A549 (cell line): ENCODE results near the gene SLC2A14. TPM values are rescaled to one million over a fixed set of nuclear protein-coding genes. Genes with fewer than 3 reads are reported as not detected.
"Not testable (repeated sequence)": the region's sequence is repeated elsewhere in the genome, so short reads cannot be mapped to it uniquely, and the experiment has no call there.

Experiments used
- ATAC-seq, 2 experiments: fragments of 200-7000 bp in 1 of 2; fragments of >200 bp in 1 of 2; cut with Nextera tagmentation in 1 of 2; cut with Tn5 transposase in 1 of 2; 3 replicates each; pipeline versions ENCODE4 v1.8.0 to v1.9.1; 2018 to 2020; ENCODE audit warnings: mild to moderate bottlenecking in 1 of 2, moderate library complexity in 1 of 2
- CTCF ChIA-PET: fragments of 300-600 bp; sonication (Branson Sonifier 250); formaldehyde crosslinking; extraction: SDS; loops from one replicate; lab custom pipeline; 2021; ENCODE audit warnings: antibody characterized with exemption, inconsistent platforms; lab: Yijun Ruan, JAX
- POLR2A ChIA-PET: fragments of 350-600 bp; formaldehyde crosslinking; extraction: SDS; loops from one replicate; lab custom pipeline; 2021; ENCODE audit warnings: antibody characterized with exemption, inconsistent platforms; lab: Yijun Ruan, JAX
- DNase-seq, 2 experiments: peaks; one replicate each; pipeline versions ENCODE4 v3.0.0 to v3.0.0-alpha.2; 2011 to 2016; ENCODE audit warnings: low read depth in 1 of 2, low spot score in 1 of 2
- FAIRE-seq: peaks from 2 replicates; lab custom pipeline; 2011; peaks lifted over from hg19 to GRCh38; lab: Jason Lieb, UNC
- H3K27ac ChIP-seq, 2 experiments: fragments of >200 bp; sonication (Bioruptor Twin); formaldehyde crosslinking; 3 replicates each; pipeline ENCODE4 v1.5.1; 2016 to 2017
- H3K4me1 ChIP-seq: fragments of >200 bp; sonication (Bioruptor Twin); formaldehyde crosslinking; 3 replicates; pipeline ENCODE4 v1.6.1; 2016
- H3K4me2 ChIP-seq: fragments of >200 bp; sonication (Bioruptor Twin); formaldehyde crosslinking; 3 replicates; pipeline ENCODE4 v1.6.1; 2016
- H3K4me3 ChIP-seq: fragments of >200 bp; sonication (Bioruptor Twin); formaldehyde crosslinking; 3 replicates; pipeline ENCODE4 v1.5.1; 2016
- H3K9me3 ChIP-seq: fragments of >200 bp; sonication (Bioruptor Twin); formaldehyde crosslinking; 3 replicates; pipeline ENCODE4 v1.6.1; 2016
- BHLHE40 ChIP-seq: IDR thresholded peaks from 2 replicates; pipeline ENCODE4 v1.6.1; 2012; ENCODE audit warnings: low read depth, low read length, inconsistent platforms
- EHF ChIP-seq: fragments of 250-450 bp; sonication (Bioruptor Pico); IDR thresholded peaks from 2 replicates; pipeline ENCODE4 v1.5.0; 2020; ENCODE audit warnings: mild to moderate bottlenecking
- ESRRA ChIP-seq: fragments of 150-350 bp; IDR thresholded peaks from 2 replicates; pipeline ENCODE4 v1.6.1; 2014; ENCODE audit warnings: mild to moderate bottlenecking, low read length, borderline replicate concordance
- FOSL2 ChIP-seq, 2 experiments: fragments of 450-650 bp in 1 of 2; fragments of >200 bp in 1 of 2; sonication (Bioruptor Twin) in 1 of 2; formaldehyde crosslinking; IDR thresholded peaks; 2 replicates each; pipeline versions ENCODE4 v1.5.0 to v1.6.1; 2016 to 2020; ENCODE audit warnings: mild to moderate bottlenecking in 1 of 2, moderate library complexity in 1 of 2
- GATA3 ChIP-seq: IDR thresholded peaks from 2 replicates; pipeline ENCODE4 v1.6.1; 2012; ENCODE audit warnings: borderline replicate concordance
- HDAC2 ChIP-seq: fragments of 200-600 bp; sonication (generic); IDR thresholded peaks from 2 replicates; pipeline ENCODE4 v1.6.1; 2016
- MAFK ChIP-seq: fragments of 450-650 bp; IDR thresholded peaks from 2 replicates; pipeline ENCODE4 v1.6.1; 2014; ENCODE audit not compliant: partially characterized antibody
- MYC ChIP-seq: IDR thresholded peaks from 2 replicates; pipeline ENCODE4 v1.6.1; 2012; ENCODE audit warnings: mild to moderate bottlenecking, inconsistent platforms, low read length, improper control_type of control experiment, borderline replicate concordance
- NFE2L2 ChIP-seq: fragments of 150-350 bp; conservative IDR thresholded peaks from 2 replicates; pipeline ENCODE4 v1.6.1; 2014; ENCODE audit warnings: low read length
- NR3C1 ChIP-seq: fragments of >200 bp; sonication (Bioruptor Twin); formaldehyde crosslinking; IDR thresholded peaks from 3 replicates; pipeline ENCODE4 v1.6.1; 2017
- POLR2A ChIP-seq: IDR thresholded peaks from 2 replicates; pipeline ENCODE4 v1.6.1; 2012; ENCODE audit warnings: mild to moderate bottlenecking, low read length
- RFX5 ChIP-seq: fragments of 450-650 bp; IDR thresholded peaks from 2 replicates; pipeline ENCODE4 v1.7.1; 2014; ENCODE audit warnings: antibody characterized with exemption, mild to moderate bottlenecking, moderate library complexity
- SREBF2 ChIP-seq: fragments of 450-650 bp; IDR thresholded peaks from 2 replicates; pipeline ENCODE4 v1.6.1; 2014; ENCODE audit warnings: mild to moderate bottlenecking, moderate library complexity
- TFCP2L1 ChIP-seq: fragments of 250-450 bp; sonication (Bioruptor Pico); IDR thresholded peaks from 2 replicates; pipeline ENCODE4 v1.5.0; 2021; ENCODE audit warnings: mild to moderate bottlenecking
- ZNF302 ChIP-seq: fragments of 250-450 bp; sonication (Bioruptor Pico); IDR thresholded peaks from 2 replicates; pipeline ENCODE4 v1.9.0; 2021; ENCODE audit warnings: inconsistent platforms, mild to moderate bottlenecking, moderate library complexity
- WGBS: methylation state at CpG from one replicate; pipeline ENCODE4 v1.1.6; 2017; ENCODE audit errors: missing lambda C conversion rate; 5-methylcytosine and 5-hydroxymethylcytosine counted together
- polyA plus RNA-seq, 4 experiments: library from polyadenylated mRNA; depleted of rRNA in 3 of 4; stranded (reverse); fragments of >200 nt; fragmentation: RNase III in 1 of 4; extraction: RNeasy Plus Mini Kit Qiagen cat#74134 plus additional on column Dnase treatment in 1 of 4; gene quantifications; 2 replicates in 3 of 4; 3 replicates in 1 of 4; pipeline ENCODE4 v1.2.3, GENCODE V29; 2011 to 2017
- TF ChIP-seq, protein P1 (sequence below): fragments of >200 bp; sonication (Bioruptor Twin); formaldehyde crosslinking; IDR thresholded peaks from 2 replicates; pipeline ENCODE4 v1.6.1; 2016
- TF ChIP-seq, protein P2 (sequence below): IDR thresholded peaks from 2 replicates; pipeline ENCODE4 v1.6.1; 2012

Gene SLC2A14
- polyA plus RNA-seq, 2 of the 4 experiments (the other 2 are of a cell fraction), result 0.25 to 0.68 TPM

- ChIA-PET CTCF (interaction anchor here (1.4 to 7.4 kb wide), 6 partner anchors 10 to 46 kb away, joined by 3 to 37 read pairs (median 8); no protein-coding TSS in a partner anchor), POLR2A (interaction anchor here (1.1 kb wide), 1 partner anchor 107 kb away, joined by 6 read pairs; no protein-coding TSS in a partner anchor)
- H3K4me1 ChIP-seq, result peaks cover 36% of the 10 kb centered on the region
- H3K27ac ChIP-seq, result peak overlapping the region in 1 of 2 experiments; percentile 33; a peak in 2 of 6 replicates
- H3K4me2 ChIP-seq, result peak overlapping the region; percentile 49
- ATAC-seq (no peak), FAIRE-seq (no peak), DNase-seq (no peak)
- no peak overlapping the region for H3K4me3 ChIP-seq
- 2% methylated on average over 1 of the region's 1 CpG for WGBS
- peak; percentile 41 for TF ChIP-seq MAFK
- no peak for TF ChIP-seq FOSL2 (IDR thresholded peaks at IDR 0.05)
- no peak for TF ChIP-seq FOSL2 (CRISPR knock-in tag; IDR thresholded peaks at IDR 0.05)
- no peaks in the 10 kb centered on the region for H3K9me3 ChIP-seq
Measured at GRCh38 chr12:7905071-7905470, 32.4 kb upstream of the SLC2A14 start.

- FAIRE-seq, ATAC-seq, H3K4me3 ChIP-seq, DNase-seq, H3K27ac ChIP-seq, H3K4me2 ChIP-seq, POLR2A ChIA-PET, H3K9me3 ChIP-seq: not testable (repeated sequence)
- CTCF ChIA-PET, result interaction anchor here (2.1 kb wide), 1 partner anchor 31 kb away, joined by 5 read pairs; no protein-coding TSS in a partner anchor
- WGBS, result 81% methylated on average over 8 of the region's 8 CpGs
- H3K4me1 ChIP-seq, result peaks cover 29% of the 10 kb centered on the region
Measured at GRCh38 chr12:7902416-7902815, 29.7 kb upstream of the SLC2A14 start.

DNA sequence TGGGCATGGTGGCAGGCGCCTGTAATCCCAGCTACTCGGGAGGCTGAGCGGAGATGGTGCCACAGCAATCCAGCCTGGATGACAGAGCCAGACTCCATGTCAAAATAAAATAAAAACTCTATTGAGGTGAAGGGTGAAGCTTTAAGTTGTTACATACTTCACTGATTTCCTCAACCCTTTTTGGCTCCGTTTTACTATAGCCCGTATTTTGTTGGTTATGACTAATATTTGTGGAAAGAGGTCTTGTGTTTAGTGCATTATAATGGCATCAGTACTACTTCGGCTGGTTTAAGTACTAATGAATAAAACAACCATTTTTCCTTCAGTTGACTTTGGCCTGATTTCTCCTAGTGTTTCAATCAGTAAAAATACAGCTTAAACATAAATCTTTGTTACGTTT is 27.0 kb upstream of the SLC2A14 start:
- Histone ChIP-seq H3K9me3 (no peaks in the 10 kb centered on the region), H3K4me3 (no peak overlapping the region), H3K4me1 (peaks cover 4% of the 10 kb centered on the region), H3K4me2 (no peak overlapping the region), H3K27ac (peak overlapping the region in 1 of 2 experiments; percentile 15; a peak in 1 of 6 replicates)
- POLR2A ChIA-PET, result no interaction called here
- 83% methylated on average over 7 of the region's 7 CpGs for WGBS
- ATAC-seq (no peak), FAIRE-seq (no peak), DNase-seq (no peak)
- TF ChIP-seq, protein P1, sequence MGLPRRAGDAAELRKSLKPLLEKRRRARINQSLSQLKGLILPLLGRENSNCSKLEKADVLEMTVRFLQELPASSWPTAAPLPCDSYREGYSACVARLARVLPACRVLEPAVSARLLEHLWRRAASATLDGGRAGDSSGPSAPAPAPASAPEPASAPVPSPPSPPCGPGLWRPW, result no peak
- TF ChIP-seq, protein P2, sequence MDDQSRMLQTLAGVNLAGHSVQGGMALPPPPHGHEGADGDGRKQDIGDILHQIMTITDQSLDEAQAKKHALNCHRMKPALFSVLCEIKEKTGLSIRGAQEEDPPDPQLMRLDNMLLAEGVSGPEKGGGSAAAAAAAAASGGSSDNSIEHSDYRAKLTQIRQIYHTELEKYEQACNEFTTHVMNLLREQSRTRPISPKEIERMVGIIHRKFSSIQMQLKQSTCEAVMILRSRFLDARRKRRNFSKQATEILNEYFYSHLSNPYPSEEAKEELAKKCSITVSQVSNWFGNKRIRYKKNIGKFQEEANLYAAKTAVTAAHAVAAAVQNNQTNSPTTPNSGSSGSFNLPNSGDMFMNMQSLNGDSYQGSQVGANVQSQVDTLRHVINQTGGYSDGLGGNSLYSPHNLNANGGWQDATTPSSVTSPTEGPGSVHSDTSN, result no peak
- TF ChIP-seq POLR2A (no peak), RFX5 (no peak), HDAC2 (no peak), TFCP2L1 (CRISPR knock-in tag) (no peak), MYC (no peak), NR3C1 (no peak), ZNF302 (CRISPR knock-in tag) (no peak), NFE2L2 (no peak), GATA3 (no peak), FOSL2 (IDR thresholded peaks at IDR 0.05) (no peak), FOSL2 (CRISPR knock-in tag; IDR thresholded peaks at IDR 0.05) (no peak), EHF (no peak), BHLHE40 (no peak), ESRRA (no peak), SREBF2 (no peak)
- CTCF ChIA-PET, result interaction anchor here (0.9 to 2.5 kb wide), 5 partner anchors 27 to 95 kb away, joined by 3 to 7 read pairs (median 4); no protein-coding TSS in a partner anchor

GRCh38 chr12:7896726-7897125 is 24.0 kb upstream of the SLC2A14 start:
- H3K9me3 ChIP-seq, H3K4me1 ChIP-seq, DNase-seq, FAIRE-seq, H3K4me2 ChIP-seq, H3K4me3 ChIP-seq, POLR2A ChIA-PET, H3K27ac ChIP-seq, ATAC-seq: not testable (repeated sequence)
- 80% methylated on average over 4 of the region's 4 CpGs for WGBS
- CTCF ChIA-PET, result interaction anchor here (3.4 kb wide), 1 partner anchor 9 kb away, joined by 18 read pairs; no protein-coding TSS in a partner anchor
